Astrocyte (in vitro differentiated cells and primary cell): ENCODE results near the gene TNRC6A. TPM values are rescaled to one million over a fixed set of nuclear protein-coding genes. Genes with fewer than 3 reads are reported as not detected.
A peak's percentile ranks its signal among the peaks of the same experiment; 100 is the strongest.
"Not testable (repeated sequence)": the region's sequence is repeated elsewhere in the genome, so short reads cannot be mapped to it uniquely, and the experiment has no call there.

Experiments
- DNase-seq: peaks from one replicate; pipeline ENCODE4 v3.0.0-alpha.2; 2010; ENCODE audit warnings: low read depth
- FAIRE-seq: peaks from 2 replicates; lab custom pipeline; 2011; peaks lifted over from hg19 to GRCh38; lab: Jason Lieb, UNC
- H2AFZ ChIP-seq: 2 replicates; pipeline ENCODE4 v1.6.0; 2012; ENCODE audit warnings: low read depth, low read length, inconsistent platforms
- H3K27ac ChIP-seq: 2 replicates; pipeline ENCODE4 v1.5.1; 2011; ENCODE audit warnings: low read depth, low read length, inconsistent platforms
- H3K27me3 ChIP-seq: 2 replicates; pipeline ENCODE4 v1.6.0; 2011; ENCODE audit warnings: low read length, inconsistent platforms; ENCODE audit not compliant: insufficient read depth
- H3K36me3 ChIP-seq: 2 replicates; pipeline ENCODE4 v1.5.1; 2011; ENCODE audit warnings: low read length, inconsistent platforms; ENCODE audit not compliant: insufficient read depth
- H3K4me1 ChIP-seq: 2 replicates; pipeline ENCODE4 v1.5.1; 2011; ENCODE audit warnings: low read length, inconsistent platforms; ENCODE audit not compliant: insufficient read depth
- H3K4me2 ChIP-seq: 2 replicates; pipeline ENCODE4 v1.6.0; 2012; ENCODE audit warnings: low read length, inconsistent platforms
- H3K4me3 ChIP-seq: 2 replicates; pipeline ENCODE4 v1.5.1; 2011; ENCODE audit warnings: low read depth, mild to moderate bottlenecking, low read length, inconsistent platforms; ENCODE audit not compliant: insufficient read depth
- H3K79me2 ChIP-seq: 2 replicates; pipeline ENCODE4 v1.6.0; 2012; ENCODE audit warnings: mild to moderate bottlenecking, low read length, inconsistent platforms; ENCODE audit not compliant: insufficient read depth
- H3K9ac ChIP-seq: 2 replicates; pipeline ENCODE4 v1.6.0; 2012; ENCODE audit warnings: mild to moderate bottlenecking, low read length, inconsistent platforms
- H3K9me3 ChIP-seq: 2 replicates; pipeline ENCODE4 v1.5.1; 2012; ENCODE audit warnings: low read depth, mild to moderate bottlenecking, low read length, inconsistent platforms; ENCODE audit not compliant: insufficient read depth
- H4K20me1 ChIP-seq: 2 replicates; pipeline ENCODE4 v1.6.0; 2012; ENCODE audit warnings: low read length, inconsistent platforms; ENCODE audit not compliant: insufficient read depth
- H3K27ac Mint-ChIP-seq: one replicate; pipeline ENCODE4 v1.8.0; 2021; ENCODE audit warnings: mild to moderate bottlenecking, mixed read lengths; ENCODE audit not compliant: unreplicated experiment
- H3K27me3 Mint-ChIP-seq: one replicate; pipeline ENCODE4 v1.8.0; 2021; ENCODE audit warnings: low read depth, mixed read lengths; ENCODE audit not compliant: unreplicated experiment
- H3K36me3 Mint-ChIP-seq: one replicate; pipeline ENCODE4 v1.8.0; 2021; ENCODE audit warnings: low read depth, mixed read lengths; ENCODE audit not compliant: unreplicated experiment
- H3K4me1 Mint-ChIP-seq: one replicate; pipeline ENCODE4 v1.8.0; 2021; ENCODE audit warnings: low read depth, mixed read lengths; ENCODE audit not compliant: unreplicated experiment
- H3K4me3 Mint-ChIP-seq: one replicate; pipeline ENCODE4 v1.8.0; 2021; ENCODE audit warnings: mild to moderate bottlenecking, moderate library complexity, mixed read lengths; ENCODE audit not compliant: unreplicated experiment
- H3K9me3 Mint-ChIP-seq: one replicate; pipeline ENCODE4 v1.8.0; 2021; ENCODE audit warnings: mild to moderate bottlenecking, mixed read lengths; ENCODE audit not compliant: unreplicated experiment
- EZH2 ChIP-seq: IDR thresholded peaks from 2 replicates; pipeline ENCODE4 v1.6.1; 2012; ENCODE audit warnings: mild to moderate bottlenecking, low read length, inconsistent platforms; ENCODE audit not compliant: insufficient read depth
- total RNA-seq: library from RNA; stranded (reverse); gene quantifications from 2 replicates; pipeline ENCODE4 v1.2.1, GENCODE V29; 2021
- TF ChIP-seq, protein P1 (sequence below): IDR thresholded peaks from 2 replicates; pipeline ENCODE4 v1.5.1; 2011; ENCODE audit warnings: low read depth, mild to moderate bottlenecking, inconsistent platforms, low read length, moderate library complexity; ENCODE audit not compliant: insufficient read depth

Gene TNRC6A
- total RNA-seq, 1 donor from 2014 or later: 51.1 TPM

DNA sequence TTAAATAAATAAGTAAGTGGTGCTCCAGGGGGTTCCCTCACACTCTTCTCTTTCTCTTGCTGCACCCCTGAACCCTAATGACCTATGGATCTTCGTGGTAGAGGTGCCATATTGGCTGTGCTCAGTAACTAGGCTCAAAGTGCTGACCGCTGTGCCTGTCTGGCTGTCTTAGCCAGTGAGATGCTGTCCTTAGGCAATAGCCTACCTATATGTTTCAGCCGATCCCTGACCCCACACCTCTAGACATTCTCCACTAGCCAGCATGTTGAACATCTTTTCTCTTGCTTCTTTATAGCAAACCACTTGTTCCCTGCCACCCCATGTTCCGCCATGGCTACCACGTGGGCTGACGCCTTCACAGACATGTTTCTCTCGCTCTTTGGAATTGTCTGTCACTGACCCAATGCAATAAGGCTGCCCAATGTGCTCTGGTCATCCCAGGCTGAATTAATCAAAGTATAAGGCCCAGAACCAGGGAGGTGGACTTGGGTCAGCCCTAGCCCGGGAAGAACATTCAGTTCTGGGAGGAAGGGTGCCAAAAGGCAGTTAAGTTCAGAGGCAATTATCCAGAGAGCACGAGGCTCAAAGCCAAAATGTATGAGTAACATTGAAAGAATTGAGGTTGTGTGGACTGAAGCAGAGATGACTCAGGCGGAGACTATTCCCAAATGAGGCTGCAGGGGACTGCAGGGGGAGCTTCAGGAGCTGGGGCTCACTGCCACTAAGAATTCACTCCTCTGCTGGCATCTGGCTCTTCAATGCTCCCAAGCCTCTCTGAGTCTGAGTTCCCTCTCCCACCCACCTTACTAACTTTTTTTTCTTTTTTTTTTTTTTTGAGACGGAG, 28.7 kb upstream of the TNRC6A start:
- no peak overlapping the region for H3K4me3 Mint-ChIP-seq

DNA sequence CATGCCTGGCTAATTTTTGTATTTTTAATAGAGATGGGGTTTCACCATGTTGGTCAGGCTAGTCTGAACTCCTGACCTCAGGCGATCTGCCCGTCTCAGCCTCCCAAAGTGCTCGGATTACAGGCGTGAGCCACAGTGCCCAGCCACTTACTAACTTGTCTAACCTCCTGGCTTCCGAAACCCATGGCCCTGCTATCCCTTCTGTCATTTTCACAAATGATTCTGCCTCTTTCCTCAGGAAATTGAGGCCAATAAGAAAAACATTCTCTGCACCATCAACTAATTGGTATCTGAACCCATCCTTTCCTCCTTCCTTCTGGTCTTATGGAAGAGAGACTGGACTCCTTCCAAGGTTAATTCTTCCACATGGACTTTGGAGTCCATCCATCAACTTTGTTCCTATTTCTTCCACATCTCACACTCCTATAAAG, 27.9 kb upstream of the TNRC6A start:
- peaks cover 11% of the 10 kb centered on the region for H3K4me1 Mint-ChIP-seq
- H3K36me3 Mint-ChIP-seq: no peaks in the 10 kb centered on the region
- no peak overlapping the region for H3K4me3 Mint-ChIP-seq
- DNase-seq (peak; percentile 62), FAIRE-seq (peak; percentile 9)
- no peaks in the 10 kb centered on the region for H3K9me3 Mint-ChIP-seq
- no peaks in the 10 kb centered on the region for H3K27me3 Mint-ChIP-seq
- H2AFZ ChIP-seq: peak overlapping the region; percentile 6
- H3K4me3 ChIP-seq: no peak overlapping the region
- no peak for TF ChIP-seq EZH2
- TF ChIP-seq, protein P1, sequence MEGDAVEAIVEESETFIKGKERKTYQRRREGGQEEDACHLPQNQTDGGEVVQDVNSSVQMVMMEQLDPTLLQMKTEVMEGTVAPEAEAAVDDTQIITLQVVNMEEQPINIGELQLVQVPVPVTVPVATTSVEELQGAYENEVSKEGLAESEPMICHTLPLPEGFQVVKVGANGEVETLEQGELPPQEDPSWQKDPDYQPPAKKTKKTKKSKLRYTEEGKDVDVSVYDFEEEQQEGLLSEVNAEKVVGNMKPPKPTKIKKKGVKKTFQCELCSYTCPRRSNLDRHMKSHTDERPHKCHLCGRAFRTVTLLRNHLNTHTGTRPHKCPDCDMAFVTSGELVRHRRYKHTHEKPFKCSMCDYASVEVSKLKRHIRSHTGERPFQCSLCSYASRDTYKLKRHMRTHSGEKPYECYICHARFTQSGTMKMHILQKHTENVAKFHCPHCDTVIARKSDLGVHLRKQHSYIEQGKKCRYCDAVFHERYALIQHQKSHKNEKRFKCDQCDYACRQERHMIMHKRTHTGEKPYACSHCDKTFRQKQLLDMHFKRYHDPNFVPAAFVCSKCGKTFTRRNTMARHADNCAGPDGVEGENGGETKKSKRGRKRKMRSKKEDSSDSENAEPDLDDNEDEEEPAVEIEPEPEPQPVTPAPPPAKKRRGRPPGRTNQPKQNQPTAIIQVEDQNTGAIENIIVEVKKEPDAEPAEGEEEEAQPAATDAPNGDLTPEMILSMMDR: no peak
- H3K9ac ChIP-seq: no peak overlapping the region
- no peaks in the 10 kb centered on the region for H3K36me3 ChIP-seq
- no peaks in the 10 kb centered on the region for H4K20me1 ChIP-seq
- peak overlapping the region; percentile 73 for H3K27ac Mint-ChIP-seq
- peak overlapping the region; percentile 68 for H3K4me2 ChIP-seq
- H3K27ac ChIP-seq: peak overlapping the region; percentile 49
- no peaks in the 10 kb centered on the region for H3K79me2 ChIP-seq
- H3K4me1 ChIP-seq: peaks cover 5% of the 10 kb centered on the region
- no peaks in the 10 kb centered on the region for H3K9me3 ChIP-seq
- no peaks in the 10 kb centered on the region for H3K27me3 ChIP-seq

More for the DNA sequence above, 28.7 kb upstream of the TNRC6A start:
- Histone ChIP-seq H3K79me2 (no peaks in the 10 kb centered on the region), H2AFZ (no peak overlapping the region), H4K20me1 (no peaks in the 10 kb centered on the region), H3K27me3 (no peaks in the 10 kb centered on the region), H3K4me1 (peaks cover 5% of the 10 kb centered on the region), H3K4me2 (peak overlapping the region; percentile 68), H3K9ac (no peak overlapping the region), H3K36me3 (no peaks in the 10 kb centered on the region), H3K27ac (peak overlapping the region; percentile 49), H3K4me3 (no peak overlapping the region), H3K9me3 (no peaks in the 10 kb centered on the region)
- TF ChIP-seq EZH2: no peak
- TF ChIP-seq, protein P1: peak; percentile 21
- Mint-ChIP-seq H3K27ac (peak overlapping the region; percentile 90), H3K27me3 (no peaks in the 10 kb centered on the region), H3K4me1 (peaks cover 11% of the 10 kb centered on the region), H3K9me3 (no peaks in the 10 kb centered on the region), H3K36me3 (no peaks in the 10 kb centered on the region)
- DNase-seq (peak; percentile 98), FAIRE-seq (peak; percentile 69)

DNA sequence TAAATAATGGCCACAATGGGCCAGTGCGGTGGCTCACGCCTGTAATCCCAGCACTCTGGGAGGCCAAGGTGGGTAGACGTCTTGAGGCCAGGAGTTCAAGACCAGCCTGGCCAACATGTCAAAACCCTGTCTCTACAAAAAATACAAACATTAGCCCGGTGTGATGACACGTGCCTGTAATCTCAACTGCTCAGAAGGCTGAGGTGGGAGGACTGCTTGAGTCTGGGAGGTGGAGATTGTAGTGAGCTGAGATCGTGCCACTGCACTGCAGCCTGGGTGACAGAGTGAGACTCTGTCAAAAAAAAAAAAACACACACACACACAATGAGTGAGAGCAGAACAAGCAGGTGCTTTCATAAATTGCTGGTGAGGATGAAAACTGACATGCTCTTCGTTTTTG, 21.7 kb upstream of the TNRC6A start:
- peak overlapping the region; percentile 34 for H3K27ac Mint-ChIP-seq
- H3K9me3 Mint-ChIP-seq, H3K9me3 ChIP-seq, H3K36me3 Mint-ChIP-seq, H4K20me1 ChIP-seq, H3K27ac ChIP-seq, FAIRE-seq, H3K4me3 ChIP-seq, H3K4me3 Mint-ChIP-seq, H3K4me2 ChIP-seq, H3K27me3 ChIP-seq, H2AFZ ChIP-seq, H3K27me3 Mint-ChIP-seq, H3K36me3 ChIP-seq, H3K4me1 Mint-ChIP-seq, H3K79me2 ChIP-seq, H3K4me1 ChIP-seq, H3K9ac ChIP-seq, DNase-seq: not testable (repeated sequence)
